Renal cortical epithelial cell (primary cell): Measurements from ENCODE around the gene GCSAM. TPM values are rescaled to one million over a fixed set of nuclear protein-coding genes. Genes with fewer than 3 reads are reported as not detected.
A peak's percentile ranks its signal among the peaks of the same experiment; 100 is the strongest.
"Not testable (repeated sequence)": the region's sequence is repeated elsewhere in the genome, so short reads cannot be mapped to it uniquely, and the experiment has no call there.

Experiments
- DNase-seq: peaks from one replicate; pipeline ENCODE4 v3.0.0-alpha.2; 2011; ENCODE audit warnings: low read depth
- total RNA-seq: library from RNA; depleted of rRNA; stranded (reverse); fragments of >200 nt; gene quantifications from 2 replicates; pipeline ENCODE4 v1.2.3, GENCODE V29; 2014

GCSAM gene
- total RNA-seq, 1 donor from 2014 or later = not detected

DNA sequence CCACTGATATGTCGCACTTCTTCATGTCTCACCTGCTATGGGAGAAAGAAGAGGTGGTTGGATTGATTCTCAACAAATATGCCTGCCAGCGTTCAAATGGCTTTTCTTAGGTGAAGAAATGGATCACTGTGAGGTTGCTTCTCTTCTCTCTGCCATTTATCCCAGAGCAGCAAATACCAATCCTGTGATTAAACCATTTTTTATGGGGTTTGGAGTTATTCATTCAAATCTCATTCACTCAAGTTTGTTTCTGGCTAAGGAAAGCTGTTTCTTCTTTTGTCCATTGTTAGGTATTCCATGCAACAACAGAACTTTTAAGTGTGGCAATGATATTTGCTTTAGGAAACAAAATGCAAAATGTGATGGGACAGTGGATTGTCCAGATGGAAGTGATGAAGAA lies 59.0 kb downstream of the GCSAM start:
- peak; percentile 75 for DNase-seq

DNA sequence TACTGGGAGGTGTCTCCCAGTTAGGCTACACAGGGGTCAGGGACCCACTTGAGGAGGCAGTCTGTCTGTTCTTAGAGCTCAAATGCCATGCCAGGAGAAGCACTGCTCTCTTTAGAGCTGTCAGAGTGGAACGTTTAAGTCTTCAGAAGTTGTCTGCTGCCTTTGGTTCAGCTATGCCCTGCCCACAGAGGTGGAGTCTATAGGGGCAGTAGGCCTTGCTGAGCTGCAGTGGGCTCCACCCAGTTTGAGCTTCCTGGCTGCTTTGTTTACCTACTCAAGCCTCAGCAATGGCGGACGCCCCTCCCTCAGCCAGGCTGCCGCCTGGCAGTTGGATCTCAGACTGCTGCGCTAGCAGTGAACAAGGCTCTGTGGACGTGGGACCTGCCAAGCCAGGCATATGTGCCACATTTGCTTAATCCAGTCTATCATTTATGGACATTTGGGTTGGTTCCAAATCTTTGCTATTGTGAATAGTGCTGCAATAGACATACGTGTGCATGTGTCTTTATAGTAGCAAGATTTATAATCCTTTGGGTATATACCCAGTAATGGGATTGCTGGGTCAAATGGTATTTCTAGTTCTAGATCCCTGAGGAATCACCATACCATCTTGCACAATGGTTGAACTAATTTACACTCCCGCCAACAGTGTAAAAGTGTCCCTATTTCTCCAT lies 60.5 kb downstream of the GCSAM start:
- not testable (repeated sequence) for DNase-seq

Other genes with a start within 250 kb of the GCSAM start
- gene ABHD10, start 154.2 kb downstream of the GCSAM start, total RNA-seq = 20.1 and 43.6 TPM in 2 replicates
- 8.5 and 19.1 TPM in 2 replicates for gene TAGLN3, start 134.3 kb downstream of the GCSAM start, total RNA-seq
- 0.15 TPM in 1 of 2 replicates, not detected in the other for gene TMPRSS7, start 98.5 kb downstream of the GCSAM start, total RNA-seq
- 33.1 and 68.9 TPM in 2 replicates for gene C3orf52, start 46.9 kb downstream of the GCSAM start, total RNA-seq
- gene SLC9C1, start 161.0 kb upstream of the GCSAM start, total RNA-seq = 0.25 and 1.7 TPM in 2 replicates
- 1.9 and 2.3 TPM in 2 replicates for gene CD200, start 199.9 kb upstream of the GCSAM start, total RNA-seq